ENCODE measurements around the gene MOB2. TPM values are rescaled to one million over a fixed set of nuclear protein-coding genes. Genes with fewer than 3 reads are reported as not detected.
"Not testable (repeated sequence)": the region's sequence is repeated elsewhere in the genome, so short reads cannot be mapped to it uniquely, and the experiment has no call there.

The MOB2 gene
- total RNA-seq, 1 donor from 2014 or later: 38.6 TPM

DNA sequence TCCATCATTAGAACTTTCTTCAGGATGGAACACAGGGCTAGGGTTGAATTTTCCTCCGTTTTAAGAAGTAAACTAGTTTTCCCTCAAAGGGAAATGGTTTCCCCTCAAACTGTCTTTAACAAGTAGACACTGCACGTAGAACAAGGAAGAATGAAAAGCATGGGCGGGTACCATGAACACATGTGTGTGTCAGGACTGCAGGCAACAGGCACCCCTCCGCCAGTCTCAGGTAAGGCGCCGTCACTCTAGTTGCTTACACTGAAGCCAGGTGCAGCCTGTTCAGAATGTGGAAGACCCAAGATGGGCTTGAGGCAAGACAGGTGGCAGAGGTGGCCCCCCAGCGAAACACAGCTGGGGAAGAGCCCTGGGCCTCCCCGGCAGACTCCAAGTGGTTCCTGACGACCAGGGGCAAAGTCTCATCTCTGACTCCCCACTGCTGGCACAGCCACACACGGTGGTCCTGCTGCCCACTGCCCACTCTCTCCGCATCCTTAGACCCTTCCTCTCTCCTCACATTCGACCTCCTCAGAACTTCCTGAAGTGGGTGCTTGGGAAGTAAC lies 25.4 kb upstream of the MOB2 start:
- Mint-ChIP-seq H3K4me3 (ENCODE audit: unreplicated experiment) (no peak overlapping the region), H3K27me3 (ENCODE audit: unreplicated experiment) (no peaks in the 10 kb centered on the region), H3K36me3 (ENCODE audit: unreplicated experiment) (no peaks in the 10 kb centered on the region), H3K27ac (ENCODE audit: unreplicated experiment) (no peak overlapping the region), H3K4me1 (ENCODE audit: unreplicated experiment) (peaks cover 37% of the 10 kb centered on the region), H3K9me3 (ENCODE audit: unreplicated experiment) (no peaks in the 10 kb centered on the region)
- TF ChIP-seq, protein P1, sequence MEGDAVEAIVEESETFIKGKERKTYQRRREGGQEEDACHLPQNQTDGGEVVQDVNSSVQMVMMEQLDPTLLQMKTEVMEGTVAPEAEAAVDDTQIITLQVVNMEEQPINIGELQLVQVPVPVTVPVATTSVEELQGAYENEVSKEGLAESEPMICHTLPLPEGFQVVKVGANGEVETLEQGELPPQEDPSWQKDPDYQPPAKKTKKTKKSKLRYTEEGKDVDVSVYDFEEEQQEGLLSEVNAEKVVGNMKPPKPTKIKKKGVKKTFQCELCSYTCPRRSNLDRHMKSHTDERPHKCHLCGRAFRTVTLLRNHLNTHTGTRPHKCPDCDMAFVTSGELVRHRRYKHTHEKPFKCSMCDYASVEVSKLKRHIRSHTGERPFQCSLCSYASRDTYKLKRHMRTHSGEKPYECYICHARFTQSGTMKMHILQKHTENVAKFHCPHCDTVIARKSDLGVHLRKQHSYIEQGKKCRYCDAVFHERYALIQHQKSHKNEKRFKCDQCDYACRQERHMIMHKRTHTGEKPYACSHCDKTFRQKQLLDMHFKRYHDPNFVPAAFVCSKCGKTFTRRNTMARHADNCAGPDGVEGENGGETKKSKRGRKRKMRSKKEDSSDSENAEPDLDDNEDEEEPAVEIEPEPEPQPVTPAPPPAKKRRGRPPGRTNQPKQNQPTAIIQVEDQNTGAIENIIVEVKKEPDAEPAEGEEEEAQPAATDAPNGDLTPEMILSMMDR (IDR thresholded peaks at IDR 0.05): no peak
- DNase-seq (ENCODE audit: extremely low spot score, unreplicated experiment): no peak

DNA sequence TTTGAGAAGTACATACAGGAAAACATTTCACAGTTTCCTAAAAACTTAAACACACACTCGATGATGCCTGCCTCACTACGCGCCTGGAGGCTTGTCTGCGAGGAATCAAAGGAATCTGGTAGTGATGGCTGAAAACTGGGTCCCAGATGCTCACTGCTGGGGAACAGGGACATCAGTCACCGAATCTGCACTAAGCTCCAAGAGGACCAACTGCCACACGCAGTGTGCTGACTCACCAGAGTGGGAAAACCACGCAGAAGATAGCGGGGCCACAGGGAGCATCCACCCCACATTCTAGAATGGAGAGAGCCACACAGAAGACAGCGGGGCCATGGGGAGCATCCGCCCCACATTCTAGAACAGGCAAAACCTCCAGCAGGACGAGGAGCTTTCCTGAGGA lies 24.3 kb upstream of the MOB2 start:
- peaks cover 34% of the 10 kb centered on the region for H3K4me1 Mint-ChIP-seq (ENCODE audit: unreplicated experiment)
- TF ChIP-seq, protein P1 (IDR thresholded peaks at IDR 0.05): no peak
- no peak overlapping the region for H3K27ac Mint-ChIP-seq (ENCODE audit: unreplicated experiment)
- no peaks in the 10 kb centered on the region for H3K9me3 Mint-ChIP-seq (ENCODE audit: unreplicated experiment)
- no peak overlapping the region for H3K4me3 Mint-ChIP-seq (ENCODE audit: unreplicated experiment)
- H3K36me3 Mint-ChIP-seq (ENCODE audit: unreplicated experiment): no peaks in the 10 kb centered on the region
- no peak for DNase-seq (ENCODE audit: extremely low spot score, unreplicated experiment)
- H3K27me3 Mint-ChIP-seq (ENCODE audit: unreplicated experiment): no peaks in the 10 kb centered on the region

DNA sequence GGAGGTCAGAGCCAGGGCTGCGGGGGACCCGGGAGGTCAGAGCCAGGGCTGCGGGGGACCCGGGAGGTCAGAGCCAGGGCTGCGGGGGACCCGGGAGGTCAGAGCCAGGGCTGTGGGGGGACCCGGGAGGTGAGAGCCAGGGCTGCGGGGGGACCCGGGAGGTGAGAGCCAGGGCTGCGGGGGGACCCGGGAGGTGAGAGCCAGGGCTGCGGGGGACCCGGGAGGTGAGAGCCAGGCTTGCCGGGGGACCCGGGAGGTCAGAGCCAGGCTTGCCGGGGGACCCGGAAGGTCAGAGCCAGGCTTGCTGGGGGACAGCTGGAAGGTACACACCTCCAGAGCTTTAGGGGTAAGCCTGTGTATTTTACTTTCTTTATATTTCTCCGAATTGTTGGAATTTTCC lies 23.8 kb upstream of the MOB2 start:
- peaks cover 29% of the 10 kb centered on the region for H3K4me1 Mint-ChIP-seq (ENCODE audit: unreplicated experiment)
- not testable (repeated sequence) for H3K9me3 Mint-ChIP-seq (ENCODE audit: unreplicated experiment); DNase-seq (ENCODE audit: extremely low spot score, unreplicated experiment); H3K27me3 Mint-ChIP-seq (ENCODE audit: unreplicated experiment); H3K36me3 Mint-ChIP-seq (ENCODE audit: unreplicated experiment); H3K27ac Mint-ChIP-seq (ENCODE audit: unreplicated experiment); H3K4me3 Mint-ChIP-seq (ENCODE audit: unreplicated experiment)

GRCh38 chr11:1509626-1510255 lies 23.2 kb upstream of the MOB2 start:
- Mint-ChIP-seq H3K4me1 (ENCODE audit: unreplicated experiment) (peaks cover 25% of the 10 kb centered on the region), H3K27me3 (ENCODE audit: unreplicated experiment) (no peaks in the 10 kb centered on the region), H3K27ac (ENCODE audit: unreplicated experiment) (no peak overlapping the region), H3K36me3 (ENCODE audit: unreplicated experiment) (no peaks in the 10 kb centered on the region), H3K9me3 (ENCODE audit: unreplicated experiment) (no peaks in the 10 kb centered on the region), H3K4me3 (ENCODE audit: unreplicated experiment) (no peak overlapping the region)
- no peak for DNase-seq (ENCODE audit: extremely low spot score, unreplicated experiment)
- TF ChIP-seq, protein P1 (IDR thresholded peaks at IDR 0.05): no peak

- Mint-ChIP-seq H3K27me3 (ENCODE audit: unreplicated experiment) (no peaks in the 10 kb centered on the region), H3K9me3 (ENCODE audit: unreplicated experiment) (no peaks in the 10 kb centered on the region), H3K4me1 (ENCODE audit: unreplicated experiment) (peaks cover 26% of the 10 kb centered on the region), H3K36me3 (ENCODE audit: unreplicated experiment) (no peaks in the 10 kb centered on the region), H3K27ac (ENCODE audit: unreplicated experiment) (no peak overlapping the region), H3K4me3 (ENCODE audit: unreplicated experiment) (no peak overlapping the region)
- TF ChIP-seq, protein P1 (IDR thresholded peaks at IDR 0.05): no peak
- DNase-seq (ENCODE audit: extremely low spot score, unreplicated experiment): no peak
These were observed 22.4 kb upstream of the MOB2 start for GRCh38 chr11:1508986-1509385.
